OCI-LY1 (cell line): ENCODE data around the gene RGS11.
A peak's percentile ranks its signal among the peaks of the same experiment; 100 is the strongest.

Source experiments
- H2AFZ ChIP-seq: fragments of 200-600 bp; sonication (generic), shearing (Covaris generic); 2 replicates; pipeline ENCODE4 v1.6.0; 2014; ENCODE audit warnings: antibody characterized with exemption, mild to moderate bottlenecking, low read length
- H3F3A ChIP-seq: fragments of 200-600 bp; sonication (generic), shearing (Covaris generic); 2 replicates; pipeline ENCODE4 v1.6.0; 2014; ENCODE audit warnings: mild to moderate bottlenecking, antibody characterized with exemption, low read length, moderate library complexity; ENCODE audit not compliant: insufficient read depth
- H3K27ac ChIP-seq: fragments of 200-600 bp; sonication (generic); 2 replicates; pipeline ENCODE4 v1.5.1; 2014; ENCODE audit warnings: low read length, mixed run types, mild to moderate bottlenecking, low read depth; ENCODE audit not compliant: poor library complexity, severe bottlenecking
- H3K27me3 ChIP-seq: fragments of 200-600 bp; sonication (generic); 2 replicates; pipeline ENCODE4 v1.6.0; 2014; ENCODE audit warnings: antibody characterized with exemption, mild to moderate bottlenecking, low read length, moderate library complexity; ENCODE audit not compliant: insufficient read depth
- H3K36me3 ChIP-seq: fragments of 200-600 bp; sonication (generic); 2 replicates; pipeline ENCODE4 v1.6.1; 2014; ENCODE audit warnings: mild to moderate bottlenecking, antibody characterized with exemption, low read length, moderate library complexity, mixed read lengths; ENCODE audit not compliant: insufficient read depth
- H3K4me1 ChIP-seq: fragments of 200-600 bp; sonication (generic); 2 replicates; pipeline ENCODE4 v1.5.1; 2014; ENCODE audit warnings: mild to moderate bottlenecking, low read length, moderate library complexity; ENCODE audit not compliant: insufficient read depth, severe bottlenecking
- H3K4me2 ChIP-seq: fragments of 200-600 bp; sonication (generic), shearing (Covaris generic); 2 replicates; pipeline ENCODE4 v1.6.1; 2014; ENCODE audit warnings: low read length
- H3K4me3 ChIP-seq: fragments of 200-600 bp; sonication (generic); 2 replicates; pipeline ENCODE4 v1.5.1; 2014; ENCODE audit warnings: low read length, low read depth, mild to moderate bottlenecking, mixed read lengths; ENCODE audit not compliant: poor library complexity, severe bottlenecking
- H3K79me2 ChIP-seq: fragments of 200-600 bp; shearing (Covaris generic); 2 replicates; pipeline ENCODE4 v1.6.1; 2016; ENCODE audit warnings: mixed run types, low read length, mixed read lengths; ENCODE audit not compliant: insufficient read depth
- H3K9ac ChIP-seq: fragments of 200-600 bp; sonication (generic), shearing (Covaris generic); 2 replicates; pipeline ENCODE4 v1.6.1; 2014; ENCODE audit warnings: mild to moderate bottlenecking, low read length, mixed read lengths
- H3K9me2 ChIP-seq: fragments of 200-600 bp; sonication (generic), shearing (Covaris generic); 2 replicates; pipeline ENCODE4 v1.6.1; 2014; ENCODE audit warnings: low read depth, mild to moderate bottlenecking, low read length, mixed read lengths
- H3K9me3 ChIP-seq: fragments of 200-600 bp; shearing (Covaris generic); 2 replicates; pipeline ENCODE4 v1.6.1; 2014; ENCODE audit warnings: low read length, mixed read lengths
- H4K20me1 ChIP-seq: fragments of 200-600 bp; sonication (generic), shearing (Covaris generic); 2 replicates; pipeline ENCODE4 v1.6.0; 2016; ENCODE audit warnings: mild to moderate bottlenecking, low read length; ENCODE audit not compliant: insufficient read depth
- CTCF ChIP-seq: fragments of 200-600 bp; sonication (generic), shearing (Covaris generic); IDR thresholded peaks from 2 replicates; pipeline ENCODE4 v1.5.1; 2017; ENCODE audit warnings: mild to moderate bottlenecking, antibody characterized with exemption, low read length, moderate library complexity, mixed read lengths
- EZH2 ChIP-seq: fragments of 200-600 bp; sonication (generic), shearing (Covaris generic); IDR thresholded peaks from 2 replicates; pipeline ENCODE4 v1.8.0; 2017; ENCODE audit warnings: borderline replicate concordance, mixed run types, mild to moderate bottlenecking, antibody characterized with exemption, low read length, moderate library complexity, mixed read lengths

RGS11 gene

GRCh38 chr16:243348-243747 is 32.4 kb downstream of the RGS11 start:
- no peak overlapping the region for H3K4me3 ChIP-seq
- peaks cover 5% of the 10 kb centered on the region; the same call in 1 of the 2 replicates for H3K79me2 ChIP-seq
- peaks cover 5% of the 10 kb centered on the region; the same call in 1 of the 2 replicates for H3K36me3 ChIP-seq
- no peak overlapping the region for H3K27ac ChIP-seq
- TF ChIP-seq EZH2, result no peak
- TF ChIP-seq CTCF, result no peak
- H3K27me3 ChIP-seq, result no peaks in the 10 kb centered on the region
- no peak overlapping the region for H2AFZ ChIP-seq
- no peaks in the 10 kb centered on the region for H3K9me2 ChIP-seq
- H4K20me1 ChIP-seq, result no peaks in the 10 kb centered on the region
- no peaks in the 10 kb centered on the region for H3K9me3 ChIP-seq
- no peak overlapping the region for H3K9ac ChIP-seq
- H3K4me1 ChIP-seq, result peaks cover 15% of the 10 kb centered on the region
- H3F3A ChIP-seq, result no peaks in the 10 kb centered on the region
- no peak overlapping the region for H3K4me2 ChIP-seq

- Histone ChIP-seq H4K20me1 (no peaks in the 10 kb centered on the region), H3K36me3 (peaks cover 5% of the 10 kb centered on the region; the same call in 1 of the 2 replicates), H3F3A (no peaks in the 10 kb centered on the region), H3K4me2 (no peak overlapping the region), H2AFZ (no peak overlapping the region), H3K9me3 (no peaks in the 10 kb centered on the region), H3K27ac (no peak overlapping the region), H3K4me3 (no peak overlapping the region), H3K9me2 (no peaks in the 10 kb centered on the region), H3K4me1 (peaks cover 15% of the 10 kb centered on the region), H3K79me2 (peaks cover 5% of the 10 kb centered on the region; the same call in 1 of the 2 replicates), H3K9ac (no peak overlapping the region), H3K27me3 (no peaks in the 10 kb centered on the region)
- TF ChIP-seq EZH2 (no peak), CTCF (no peak)
Observed at GRCh38 chr16:242281-242680, 33.5 kb downstream of the RGS11 start.

GRCh38 chr16:240559-240958 is 35.2 kb downstream of the RGS11 start:
- Histone ChIP-seq H3K9me2 (no peaks in the 10 kb centered on the region), H3K4me3 (no peak overlapping the region), H3K79me2 (peaks cover 5% of the 10 kb centered on the region; the same call in 1 of the 2 replicates), H3K27ac (peak overlapping the region; percentile 53), H3K4me2 (no peak overlapping the region), H3F3A (no peaks in the 10 kb centered on the region), H3K9me3 (no peaks in the 10 kb centered on the region), H3K36me3 (peaks cover 5% of the 10 kb centered on the region; the same call in 1 of the 2 replicates), H3K9ac (no peak overlapping the region), H4K20me1 (no peaks in the 10 kb centered on the region), H3K4me1 (peaks cover 17% of the 10 kb centered on the region), H2AFZ (no peak overlapping the region), H3K27me3 (no peaks in the 10 kb centered on the region)
- TF ChIP-seq CTCF, result no peak
- no peak for TF ChIP-seq EZH2
